Astrocyte (in vitro differentiated cells and primary cell): Measurements from ENCODE around the gene ANKRD29. TPM values are rescaled to one million over a fixed set of nuclear protein-coding genes. Genes with fewer than 3 reads are reported as not detected.

ENCODE experiments used
- DNase-seq: peaks from one replicate; pipeline ENCODE4 v3.0.0-alpha.2; 2010; ENCODE audit warnings: low read depth
- FAIRE-seq: peaks from 2 replicates; lab custom pipeline; 2011; peaks lifted over from hg19 to GRCh38; lab: Jason Lieb, UNC
- H2AFZ ChIP-seq: 2 replicates; pipeline ENCODE4 v1.6.0; 2012; ENCODE audit warnings: low read depth, low read length, inconsistent platforms
- H3K27ac ChIP-seq: 2 replicates; pipeline ENCODE4 v1.5.1; 2011; ENCODE audit warnings: low read depth, low read length, inconsistent platforms
- H3K27me3 ChIP-seq: 2 replicates; pipeline ENCODE4 v1.6.0; 2011; ENCODE audit warnings: low read length, inconsistent platforms; ENCODE audit not compliant: insufficient read depth
- H3K36me3 ChIP-seq: 2 replicates; pipeline ENCODE4 v1.5.1; 2011; ENCODE audit warnings: low read length, inconsistent platforms; ENCODE audit not compliant: insufficient read depth
- H3K4me1 ChIP-seq: 2 replicates; pipeline ENCODE4 v1.5.1; 2011; ENCODE audit warnings: low read length, inconsistent platforms; ENCODE audit not compliant: insufficient read depth
- H3K4me2 ChIP-seq: 2 replicates; pipeline ENCODE4 v1.6.0; 2012; ENCODE audit warnings: low read length, inconsistent platforms
- H3K4me3 ChIP-seq: 2 replicates; pipeline ENCODE4 v1.5.1; 2011; ENCODE audit warnings: low read depth, mild to moderate bottlenecking, low read length, inconsistent platforms; ENCODE audit not compliant: insufficient read depth
- H3K79me2 ChIP-seq: 2 replicates; pipeline ENCODE4 v1.6.0; 2012; ENCODE audit warnings: mild to moderate bottlenecking, low read length, inconsistent platforms; ENCODE audit not compliant: insufficient read depth
- H3K9ac ChIP-seq: 2 replicates; pipeline ENCODE4 v1.6.0; 2012; ENCODE audit warnings: mild to moderate bottlenecking, low read length, inconsistent platforms
- H3K9me3 ChIP-seq: 2 replicates; pipeline ENCODE4 v1.5.1; 2012; ENCODE audit warnings: low read depth, mild to moderate bottlenecking, low read length, inconsistent platforms; ENCODE audit not compliant: insufficient read depth
- H4K20me1 ChIP-seq: 2 replicates; pipeline ENCODE4 v1.6.0; 2012; ENCODE audit warnings: low read length, inconsistent platforms; ENCODE audit not compliant: insufficient read depth
- H3K27ac Mint-ChIP-seq: one replicate; pipeline ENCODE4 v1.8.0; 2021; ENCODE audit warnings: mild to moderate bottlenecking, mixed read lengths; ENCODE audit not compliant: unreplicated experiment
- H3K27me3 Mint-ChIP-seq: one replicate; pipeline ENCODE4 v1.8.0; 2021; ENCODE audit warnings: low read depth, mixed read lengths; ENCODE audit not compliant: unreplicated experiment
- H3K36me3 Mint-ChIP-seq: one replicate; pipeline ENCODE4 v1.8.0; 2021; ENCODE audit warnings: low read depth, mixed read lengths; ENCODE audit not compliant: unreplicated experiment
- H3K4me1 Mint-ChIP-seq: one replicate; pipeline ENCODE4 v1.8.0; 2021; ENCODE audit warnings: low read depth, mixed read lengths; ENCODE audit not compliant: unreplicated experiment
- H3K4me3 Mint-ChIP-seq: one replicate; pipeline ENCODE4 v1.8.0; 2021; ENCODE audit warnings: mild to moderate bottlenecking, moderate library complexity, mixed read lengths; ENCODE audit not compliant: unreplicated experiment
- H3K9me3 Mint-ChIP-seq: one replicate; pipeline ENCODE4 v1.8.0; 2021; ENCODE audit warnings: mild to moderate bottlenecking, mixed read lengths; ENCODE audit not compliant: unreplicated experiment
- EZH2 ChIP-seq: IDR thresholded peaks from 2 replicates; pipeline ENCODE4 v1.6.1; 2012; ENCODE audit warnings: mild to moderate bottlenecking, low read length, inconsistent platforms; ENCODE audit not compliant: insufficient read depth
- total RNA-seq: library from RNA; stranded (reverse); gene quantifications from 2 replicates; pipeline ENCODE4 v1.2.1, GENCODE V29; 2021
- TF ChIP-seq, protein P1 (sequence below): IDR thresholded peaks from 2 replicates; pipeline ENCODE4 v1.5.1; 2011; ENCODE audit warnings: low read depth, mild to moderate bottlenecking, inconsistent platforms, low read length, moderate library complexity; ENCODE audit not compliant: insufficient read depth

ANKRD29 gene
- total RNA-seq, 1 donor from 2014 or later: 0.75 TPM

DNA sequence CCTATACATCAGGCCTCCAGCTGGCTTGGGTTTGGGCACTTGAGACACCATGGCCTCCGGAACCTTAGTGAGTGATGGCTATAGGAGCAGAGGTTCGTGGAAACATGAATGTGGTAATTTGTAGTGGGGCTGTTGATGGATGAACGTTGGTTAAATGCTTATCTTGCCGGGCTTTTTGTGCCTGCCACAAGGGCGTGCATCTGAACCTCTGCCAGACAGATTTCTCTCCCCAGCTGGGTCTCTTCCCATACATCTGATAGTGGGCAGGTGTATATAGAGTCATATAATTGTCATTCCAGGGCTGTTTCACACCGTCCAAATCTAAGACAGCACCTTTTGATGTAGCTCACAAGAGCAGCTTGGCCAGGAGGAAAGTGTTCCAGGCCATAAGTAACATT lies 41.3 kb upstream of the ANKRD29 start:
- no peak overlapping the region for H3K4me3 Mint-ChIP-seq
- no peaks in the 10 kb centered on the region for H3K36me3 Mint-ChIP-seq
- peaks cover 23% of the 10 kb centered on the region for H3K27me3 Mint-ChIP-seq
- Histone ChIP-seq H3K27me3 (peaks cover 34% of the 10 kb centered on the region), H2AFZ (no peak overlapping the region), H3K27ac (no peak overlapping the region), H3K4me1 (no peaks in the 10 kb centered on the region), H3K4me3 (no peak overlapping the region), H3K79me2 (no peaks in the 10 kb centered on the region), H3K9me3 (no peaks in the 10 kb centered on the region), H3K9ac (no peak overlapping the region), H3K36me3 (no peaks in the 10 kb centered on the region), H4K20me1 (no peaks in the 10 kb centered on the region), H3K4me2 (no peak overlapping the region)
- no peak for TF ChIP-seq EZH2
- TF ChIP-seq, protein P1, sequence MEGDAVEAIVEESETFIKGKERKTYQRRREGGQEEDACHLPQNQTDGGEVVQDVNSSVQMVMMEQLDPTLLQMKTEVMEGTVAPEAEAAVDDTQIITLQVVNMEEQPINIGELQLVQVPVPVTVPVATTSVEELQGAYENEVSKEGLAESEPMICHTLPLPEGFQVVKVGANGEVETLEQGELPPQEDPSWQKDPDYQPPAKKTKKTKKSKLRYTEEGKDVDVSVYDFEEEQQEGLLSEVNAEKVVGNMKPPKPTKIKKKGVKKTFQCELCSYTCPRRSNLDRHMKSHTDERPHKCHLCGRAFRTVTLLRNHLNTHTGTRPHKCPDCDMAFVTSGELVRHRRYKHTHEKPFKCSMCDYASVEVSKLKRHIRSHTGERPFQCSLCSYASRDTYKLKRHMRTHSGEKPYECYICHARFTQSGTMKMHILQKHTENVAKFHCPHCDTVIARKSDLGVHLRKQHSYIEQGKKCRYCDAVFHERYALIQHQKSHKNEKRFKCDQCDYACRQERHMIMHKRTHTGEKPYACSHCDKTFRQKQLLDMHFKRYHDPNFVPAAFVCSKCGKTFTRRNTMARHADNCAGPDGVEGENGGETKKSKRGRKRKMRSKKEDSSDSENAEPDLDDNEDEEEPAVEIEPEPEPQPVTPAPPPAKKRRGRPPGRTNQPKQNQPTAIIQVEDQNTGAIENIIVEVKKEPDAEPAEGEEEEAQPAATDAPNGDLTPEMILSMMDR: no peak
- DNase-seq: peak; percentile 15
- peaks cover 1% of the 10 kb centered on the region for H3K4me1 Mint-ChIP-seq
- H3K9me3 Mint-ChIP-seq: peaks cover 5% of the 10 kb centered on the region
- no peak overlapping the region for H3K27ac Mint-ChIP-seq
- FAIRE-seq: no peak

DNA sequence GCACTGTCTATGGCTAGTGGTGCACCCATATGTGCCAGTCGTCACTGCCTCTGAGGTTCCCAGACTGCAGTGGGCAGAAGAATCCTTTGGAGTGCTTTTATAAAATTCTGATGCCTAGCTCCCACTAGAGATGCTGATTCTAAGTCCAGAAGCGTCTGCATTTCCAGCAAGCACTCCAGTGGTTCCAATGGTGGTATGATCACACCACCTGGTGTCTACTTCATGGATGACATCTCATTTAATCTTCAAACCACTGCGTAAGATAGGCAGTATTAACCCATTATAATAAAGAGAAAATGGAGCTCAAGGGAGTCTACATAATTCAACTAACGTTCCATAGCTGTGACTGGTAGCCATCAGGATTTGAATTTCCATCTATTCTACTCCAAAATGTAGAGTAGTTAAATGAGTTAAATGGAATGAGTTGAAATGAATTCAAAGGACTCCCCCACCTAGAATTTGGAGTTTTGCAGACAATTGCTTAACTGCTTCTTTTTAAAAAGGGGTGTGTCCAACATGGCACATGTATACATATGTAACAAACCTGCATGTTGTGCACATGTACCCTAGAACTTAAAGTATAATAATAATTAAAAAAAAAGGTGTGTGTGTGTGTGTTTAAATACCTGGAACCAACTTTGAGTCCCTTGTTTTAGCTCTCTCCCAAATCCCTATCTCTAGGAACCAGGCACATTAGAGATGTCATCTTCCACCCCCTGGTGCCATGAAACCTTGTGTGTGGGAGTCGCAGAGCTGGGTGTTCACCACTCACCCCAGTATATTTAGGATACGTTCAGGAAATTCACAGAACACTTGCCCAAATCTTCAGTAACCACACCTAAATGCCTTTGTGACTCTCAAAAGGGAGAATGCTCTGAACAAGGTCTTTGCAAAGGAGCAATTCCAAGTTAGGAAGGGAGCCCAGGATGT lies 40.6 kb upstream of the ANKRD29 start:
- Histone ChIP-seq H3K9me3 (no peaks in the 10 kb centered on the region), H3K4me1 (no peaks in the 10 kb centered on the region), H3K4me2 (no peak overlapping the region), H3K27me3 (peaks cover 34% of the 10 kb centered on the region), H2AFZ (no peak overlapping the region), H3K36me3 (no peaks in the 10 kb centered on the region), H3K9ac (no peak overlapping the region), H3K79me2 (no peaks in the 10 kb centered on the region), H3K27ac (no peak overlapping the region), H3K4me3 (no peak overlapping the region), H4K20me1 (no peaks in the 10 kb centered on the region)
- no peak for TF ChIP-seq EZH2
- TF ChIP-seq, protein P1: peak; percentile 55
- peaks cover 5% of the 10 kb centered on the region for H3K9me3 Mint-ChIP-seq
- FAIRE-seq (peak; percentile 73), DNase-seq (peak; percentile 49)
- peaks cover 26% of the 10 kb centered on the region for H3K27me3 Mint-ChIP-seq
- no peak overlapping the region for H3K27ac Mint-ChIP-seq
- H3K36me3 Mint-ChIP-seq: no peaks in the 10 kb centered on the region
- peaks cover 1% of the 10 kb centered on the region for H3K4me1 Mint-ChIP-seq
- H3K4me3 Mint-ChIP-seq: no peak overlapping the region

GRCh38 chr18:23702606-23703005 lies 39.9 kb upstream of the ANKRD29 start:
- TF ChIP-seq, protein P1: no peak
- TF ChIP-seq EZH2: no peak
- H3K4me1 ChIP-seq: no peaks in the 10 kb centered on the region
- no peak overlapping the region for H3K27ac Mint-ChIP-seq
- no peak overlapping the region for H3K4me3 Mint-ChIP-seq
- H3K27ac ChIP-seq: no peak overlapping the region
- FAIRE-seq: no peak
- H4K20me1 ChIP-seq: no peaks in the 10 kb centered on the region
- H3K4me2 ChIP-seq: no peak overlapping the region
- H3K4me3 ChIP-seq: no peak overlapping the region
- H3K36me3 ChIP-seq: no peaks in the 10 kb centered on the region
- no peaks in the 10 kb centered on the region for H3K36me3 Mint-ChIP-seq
- DNase-seq: no peak
- no peaks in the 10 kb centered on the region for H3K9me3 ChIP-seq
- H3K9ac ChIP-seq: no peak overlapping the region
- peaks cover 1% of the 10 kb centered on the region for H3K4me1 Mint-ChIP-seq
- no peaks in the 10 kb centered on the region for H3K79me2 ChIP-seq
- H3K9me3 Mint-ChIP-seq: peaks cover 3% of the 10 kb centered on the region
- no peak overlapping the region for H2AFZ ChIP-seq
- peaks cover 26% of the 10 kb centered on the region for H3K27me3 Mint-ChIP-seq
- H3K27me3 ChIP-seq: peaks cover 34% of the 10 kb centered on the region
